Neuronal stem cell (in vitro differentiated cells): Measurements from ENCODE around the gene DNAAF9.

Experiments used
- DNase-seq: peaks from one replicate; pipeline ENCODE4 v3.0.0-alpha.2; 2013; ENCODE audit warnings: low spot score
- H2AFZ ChIP-seq: one replicate; pipeline ENCODE4 v1.6.1; 2013; ENCODE audit warnings: mild to moderate bottlenecking, low read length, inconsistent platforms
- H2AK5ac ChIP-seq: 2 replicates; pipeline ENCODE4 v1.6.1; 2013; ENCODE audit warnings: low read depth, mild to moderate bottlenecking, inconsistent platforms, low read length, moderate library complexity, mixed read lengths
- H2BK120ac ChIP-seq: 2 replicates; pipeline ENCODE4 v1.6.1; 2013; ENCODE audit warnings: low read depth, mild to moderate bottlenecking, inconsistent platforms, low read length, moderate library complexity, mixed read lengths
- H2BK12ac ChIP-seq: one replicate; pipeline ENCODE4 v1.6.1; 2013; ENCODE audit warnings: low read length, inconsistent platforms
- H2BK15ac ChIP-seq: 2 replicates; pipeline ENCODE4 v1.6.1; 2013; ENCODE audit warnings: mild to moderate bottlenecking, low read length, inconsistent platforms, mixed read lengths
- H2BK5ac ChIP-seq: one replicate; pipeline ENCODE4 v1.6.1; 2013; ENCODE audit warnings: inconsistent platforms, mild to moderate bottlenecking, low read length, moderate library complexity
- H3K14ac ChIP-seq: one replicate; pipeline ENCODE4 v1.6.1; 2013; ENCODE audit warnings: low read length, inconsistent platforms
- H3K18ac ChIP-seq: 2 replicates; pipeline ENCODE4 v1.6.1; 2013; ENCODE audit warnings: low read length, inconsistent platforms
- H3K23ac ChIP-seq: 2 replicates; pipeline ENCODE4 v1.6.1; 2013; ENCODE audit warnings: low read depth, mild to moderate bottlenecking, mixed read lengths, low read length, inconsistent platforms; ENCODE audit not compliant: poor library complexity
- H3K27ac ChIP-seq: replicated peaks from 3 replicates; pipeline ENCODE4 v1.5.1; 2013; ENCODE audit warnings: low read length, inconsistent platforms
- H3K27me3 ChIP-seq, 3 experiments: 2 replicates each; pipeline ENCODE4 v1.6.1; 2013; ENCODE audit warnings: low read length in 3 of 3, mild to moderate bottlenecking in 2 of 3, inconsistent platforms in 1 of 3, low read depth in 1 of 3, mixed read lengths in 1 of 3, moderate library complexity in 1 of 3; ENCODE audit not compliant: control insufficient read depth in 3 of 3, insufficient read depth in 3 of 3
- H3K36me3 ChIP-seq, 2 donors: replicated peaks in 1 of 2; 2 replicates each; pipeline ENCODE4 v1.6.1; 2013; ENCODE audit warnings: low read length in 2 of 2; ENCODE audit not compliant: control insufficient read depth in 2 of 2, insufficient read depth in 2 of 2
- H3K4ac ChIP-seq: 2 replicates; pipeline ENCODE4 v1.6.1; 2013; ENCODE audit warnings: inconsistent platforms, mild to moderate bottlenecking, low read length, moderate library complexity
- H3K4me1 ChIP-seq, 2 donors: 1 replicate in 1 of 2; 2 replicates in 1 of 2; pipeline ENCODE4 v1.6.1; 2013; ENCODE audit warnings: low read length in 2 of 2, low read depth in 1 of 2; ENCODE audit not compliant: control insufficient read depth in 2 of 2, insufficient read depth in 1 of 2
- H3K4me2 ChIP-seq: one replicate; pipeline ENCODE4 v1.6.1; 2013; ENCODE audit warnings: mild to moderate bottlenecking, low read length, inconsistent platforms; ENCODE audit not compliant: insufficient read depth, poor library complexity, severe bottlenecking
- H3K4me3 ChIP-seq, 2 donors: 2 replicates each; pipeline ENCODE4 v1.5.1; 2013; ENCODE audit warnings: low read length in 2 of 2, mild to moderate bottlenecking in 2 of 2, inconsistent platforms in 1 of 2, moderate library complexity in 1 of 2
- H3K79me1 ChIP-seq: one replicate; pipeline ENCODE4 v1.6.1; 2013; ENCODE audit warnings: low read depth, mild to moderate bottlenecking, inconsistent platforms, low read length, moderate library complexity
- H3K9ac ChIP-seq: one replicate; pipeline ENCODE4 v1.6.1; 2013; ENCODE audit warnings: mild to moderate bottlenecking, low read depth, low read length, inconsistent platforms; ENCODE audit not compliant: poor library complexity
- H3K9me3 ChIP-seq, 2 donors: replicated peaks in 1 of 2; 2 replicates each; pipeline versions ENCODE3 to v1.6.1; 2013; ENCODE audit warnings: low read length in 2 of 2, mild to moderate bottlenecking in 2 of 2, inconsistent platforms in 1 of 2, low read depth in 1 of 2, mixed read lengths in 1 of 2, moderate library complexity in 1 of 2; ENCODE audit not compliant: control insufficient read depth in 2 of 2, insufficient read depth in 1 of 2
- H4K8ac ChIP-seq: one replicate; pipeline ENCODE4 v1.6.1; 2013; ENCODE audit warnings: low read depth, mild to moderate bottlenecking, inconsistent platforms, low read length, moderate library complexity
- H4K91ac ChIP-seq: one replicate; pipeline ENCODE4 v1.6.1; 2013; ENCODE audit warnings: low read length, low read depth, mild to moderate bottlenecking, inconsistent platforms; ENCODE audit not compliant: poor library complexity
- WGBS, 2 donors: extraction: QIAGEN DNeasy Blood & Tissue Kit; methylation state at CpG; one replicate each; pipeline ENCODE4 v1.1.7; 2013; ENCODE audit warnings: missing lambda C conversion rate in 2 of 2, mixed read lengths in 1 of 2; ENCODE audit not compliant: insufficient read length in 2 of 2, insufficient replicate concordance in 1 of 2; ENCODE audit errors: extremely low coverage in 2 of 2; 5-methylcytosine and 5-hydroxymethylcytosine counted together

The DNAAF9 gene

DNA sequence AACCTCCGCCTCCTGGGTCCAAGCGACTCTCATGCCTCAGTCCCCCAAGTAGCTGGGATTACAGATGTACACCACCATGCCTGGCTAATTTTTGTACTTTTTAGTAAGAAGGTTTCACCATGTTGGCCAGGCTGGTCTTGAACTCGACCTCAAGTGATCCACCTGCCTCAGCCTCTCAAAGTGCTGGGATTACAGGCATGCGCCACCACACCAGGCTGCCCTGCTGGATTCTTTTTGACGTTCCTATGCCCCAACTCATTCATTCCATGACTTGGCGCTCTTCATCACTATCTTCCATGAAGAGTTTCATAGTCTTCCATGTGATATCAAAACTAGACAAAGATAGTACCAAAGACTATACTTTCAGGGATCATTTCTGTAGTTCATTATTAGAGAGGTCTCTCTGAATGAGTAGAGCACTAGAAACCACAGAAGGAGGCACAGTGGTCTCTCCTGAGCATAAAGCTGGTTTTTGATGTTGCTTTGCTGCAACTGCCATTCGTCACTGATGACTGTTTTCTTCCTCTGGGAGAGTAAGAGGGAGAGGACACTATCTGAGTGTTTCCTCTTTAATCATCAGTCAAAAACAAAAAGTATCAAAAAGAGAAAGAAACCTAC is 23.5 kb downstream of the DNAAF9 start:
- Histone ChIP-seq H3K23ac (no peak overlapping the region), H3K4me3 (no peak overlapping the region), H4K91ac (no peak overlapping the region), H2AFZ (no peak overlapping the region), H2BK12ac (no peak overlapping the region), H2BK15ac (no peak overlapping the region), H3K9ac (no peak overlapping the region), H3K4me2 (no peak overlapping the region), H3K4ac (no peak overlapping the region), H3K27me3 (no peaks in the 10 kb centered on the region), H3K9me3 (peaks cover 0 to 2% of the 10 kb centered on the region in 2 donors), H3K14ac (no peak overlapping the region), H2BK120ac (no peak overlapping the region), H2AK5ac (no peak overlapping the region), H3K36me3 (peaks cover 0 to 15% of the 10 kb centered on the region in 2 donors), H3K79me1 (no peaks in the 10 kb centered on the region), H2BK5ac (no peak overlapping the region), H3K27ac (no peak overlapping the region), H3K4me1 (peaks cover 0 to 5% of the 10 kb centered on the region in 2 donors), H4K8ac (no peak overlapping the region), H3K18ac (no peak overlapping the region)
- no CpG with 5 or more reads among the region's 7 CpGs for WGBS, 2 donors
- DNase-seq = no peak

DNA sequence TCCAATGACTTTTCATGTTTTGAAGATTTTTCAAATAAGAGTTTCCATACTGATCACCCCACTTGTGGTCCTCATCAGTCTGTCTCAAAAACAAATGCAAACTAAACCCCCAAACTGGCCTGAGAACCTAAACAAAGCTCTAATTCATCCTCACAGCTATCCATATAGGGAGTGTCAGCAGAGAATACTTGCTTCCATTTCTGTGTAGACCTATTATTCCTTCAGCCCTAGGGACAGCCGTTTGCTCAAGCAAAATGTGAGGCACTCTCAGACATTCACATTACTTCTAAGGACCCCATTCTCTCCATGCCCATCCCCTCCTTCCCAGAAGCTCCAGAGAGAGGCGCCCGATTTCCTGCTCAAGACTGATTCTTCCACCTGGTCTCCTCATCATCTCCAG is 24.6 kb downstream of the DNAAF9 start:
- Histone ChIP-seq H3K27ac (no peak overlapping the region), H2AFZ (no peak overlapping the region)

DNA sequence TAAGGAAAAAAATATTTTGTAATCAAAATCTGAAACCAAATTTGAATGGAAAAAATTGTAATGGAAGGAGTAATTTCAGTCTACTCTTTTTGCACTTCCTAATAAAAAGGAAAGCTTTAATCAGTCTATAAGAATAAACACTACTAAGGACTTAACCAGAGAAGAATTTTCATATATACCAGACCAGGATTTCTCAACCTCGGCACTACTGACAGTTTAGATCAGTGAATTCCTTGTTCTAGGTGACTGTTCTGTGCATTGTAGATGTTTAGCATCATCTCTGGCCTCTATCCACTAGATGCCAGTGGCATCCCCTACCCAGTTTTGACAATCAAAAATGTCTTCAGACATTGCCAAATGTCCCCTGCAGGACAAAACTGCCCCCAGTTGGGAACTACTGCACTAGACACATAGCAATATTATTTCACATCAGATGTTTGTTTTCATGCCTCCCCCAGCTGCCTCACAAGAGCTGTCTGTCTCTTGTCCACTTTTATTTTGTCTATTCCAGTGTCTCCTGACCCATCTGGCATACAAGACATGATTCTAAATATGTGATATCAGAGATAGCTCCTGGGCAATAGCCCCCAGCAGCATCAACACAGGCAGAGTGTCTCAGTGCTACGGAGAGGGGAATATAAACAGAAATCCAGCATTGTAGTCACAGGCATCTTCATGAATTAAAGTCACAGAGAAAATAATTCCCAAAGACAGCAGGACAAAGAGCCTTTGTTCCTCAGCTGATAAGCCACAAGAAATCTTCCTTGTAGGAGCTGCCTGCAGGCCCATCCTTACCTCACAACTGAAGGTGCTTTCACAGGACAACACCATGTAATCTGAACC is 27.0 kb downstream of the DNAAF9 start:
- no peaks in the 10 kb centered on the region for H3K27me3 ChIP-seq
- H4K91ac ChIP-seq = no peak overlapping the region
- H4K8ac ChIP-seq = no peak overlapping the region
- no CpG with 5 or more reads among the region's 2 CpGs for WGBS, 2 donors
- H3K9ac ChIP-seq = no peak overlapping the region
- H3K4me2 ChIP-seq = no peak overlapping the region
- no peak overlapping the region for H2AFZ ChIP-seq
- no peaks in the 10 kb centered on the region for H3K79me1 ChIP-seq
- peaks cover 0 to 35% of the 10 kb centered on the region in 2 donors for H3K36me3 ChIP-seq
- no peak overlapping the region for H3K4me3 ChIP-seq
- H3K14ac ChIP-seq = no peak overlapping the region
- DNase-seq = peak; percentile 11
- H3K23ac ChIP-seq = no peak overlapping the region
- H3K27ac ChIP-seq = no peak overlapping the region
- H2BK15ac ChIP-seq = no peak overlapping the region
- peaks cover 0 to 5% of the 10 kb centered on the region in 2 donors for H3K4me1 ChIP-seq
- peaks cover 0 to 2% of the 10 kb centered on the region in 2 donors for H3K9me3 ChIP-seq
- H3K4ac ChIP-seq = no peak overlapping the region
- no peak overlapping the region for H2BK120ac ChIP-seq
- H3K18ac ChIP-seq = no peak overlapping the region
- H2AK5ac ChIP-seq = no peak overlapping the region
- H2BK5ac ChIP-seq = no peak overlapping the region
- no peak overlapping the region for H2BK12ac ChIP-seq

More for the DNA sequence above, 24.6 kb downstream of the DNAAF9 start:
- Histone ChIP-seq H3K4me1 (peaks cover 0 to 5% of the 10 kb centered on the region in 2 donors), H2BK5ac (no peak overlapping the region), H3K36me3 (peaks cover 0 to 24% of the 10 kb centered on the region in 2 donors), H4K8ac (no peak overlapping the region), H3K9me3 (peaks cover 0 to 2% of the 10 kb centered on the region in 2 donors), H3K14ac (no peak overlapping the region), H3K9ac (no peak overlapping the region), H4K91ac (no peak overlapping the region), H3K4me2 (no peak overlapping the region), H2BK15ac (no peak overlapping the region), H3K27me3 (no peaks in the 10 kb centered on the region), H2AK5ac (no peak overlapping the region), H3K4me3 (no peak overlapping the region), H3K18ac (no peak overlapping the region), H2BK12ac (no peak overlapping the region), H3K23ac (no peak overlapping the region), H2BK120ac (no peak overlapping the region), H3K79me1 (no peaks in the 10 kb centered on the region), H3K4ac (no peak overlapping the region)
- WGBS, 2 donors = no CpG with 5 or more reads among the region's 3 CpGs
- no peak for DNase-seq

DNA sequence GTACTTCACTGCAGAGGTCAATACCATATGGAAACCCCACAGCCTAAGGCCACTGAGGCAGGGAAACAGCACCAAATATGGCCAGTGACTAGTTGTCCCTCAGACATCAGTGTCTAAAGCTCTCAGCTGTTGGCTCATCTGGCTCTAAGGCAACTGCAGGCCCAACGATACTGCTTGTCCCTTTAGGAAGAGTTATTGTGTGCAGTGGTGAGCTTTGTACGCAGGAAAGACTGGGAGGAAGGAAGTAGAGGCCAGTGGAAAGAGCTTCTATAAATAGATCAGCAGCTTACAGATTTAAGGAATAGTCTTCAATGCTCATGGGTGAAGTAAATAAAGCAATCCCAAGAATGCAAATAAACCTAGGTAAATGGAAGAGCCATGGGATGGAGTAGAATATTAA is 29.3 kb downstream of the DNAAF9 start:
- peaks cover 5 to 58% of the 10 kb centered on the region in 2 donors for H3K36me3 ChIP-seq
- no peaks in the 10 kb centered on the region for H3K27me3 ChIP-seq
- H3K18ac ChIP-seq = no peak overlapping the region
- no peak overlapping the region for H3K14ac ChIP-seq
- H2BK15ac ChIP-seq = no peak overlapping the region
- peaks cover 0 to 2% of the 10 kb centered on the region in 2 donors for H3K9me3 ChIP-seq
- no peak overlapping the region for H4K8ac ChIP-seq
- DNase-seq = no peak
- no peaks in the 10 kb centered on the region for H3K79me1 ChIP-seq
- no peak overlapping the region for H2BK5ac ChIP-seq
- H2BK120ac ChIP-seq = no peak overlapping the region
- H3K4ac ChIP-seq = no peak overlapping the region
- peaks cover 0 to 5% of the 10 kb centered on the region in 2 donors for H3K4me1 ChIP-seq
- no peak overlapping the region for H2AK5ac ChIP-seq
- H3K23ac ChIP-seq = no peak overlapping the region
- no peak overlapping the region for H2AFZ ChIP-seq
- H3K27ac ChIP-seq = no peak overlapping the region
- H3K4me2 ChIP-seq = no peak overlapping the region
- no peak overlapping the region for H3K9ac ChIP-seq
- WGBS, 2 donors = no CpG with 5 or more reads among the region's 2 CpGs
- H4K91ac ChIP-seq = no peak overlapping the region
- no peak overlapping the region for H3K4me3 ChIP-seq
- H2BK12ac ChIP-seq = no peak overlapping the region
